Psoas muscle (tissue), 8 donors: ENCODE measurements around the gene FERMT3. TPM values are rescaled to one million over a fixed set of nuclear protein-coding genes. Genes with fewer than 3 reads are reported as not detected.

Experiments
- ATAC-seq, 4 donors: fragments of 200-7000 bp; cut with Tn5 transposase; one replicate each; pipeline ENCODE4 v1.9.1; 2020; ENCODE audit warnings: moderate library complexity in 3 of 4, mild to moderate bottlenecking in 2 of 4
- DNase-seq, 2 donors: peaks; one replicate each; pipeline ENCODE4 v3.0.0-alpha.2; 2020
- H3K27ac ChIP-seq: fragments of 200-600 bp; one replicate; pipeline ENCODE4 v1.8.0; 2022
- H3K27me3 ChIP-seq, 3 donors: fragments of 200-600 bp in 1 of 3; one replicate each; pipeline versions ENCODE4 v1.6.1 to v1.8.0; 2013 to 2022; ENCODE audit warnings: low read length in 2 of 3, mild to moderate bottlenecking in 2 of 3, moderate library complexity in 1 of 3; ENCODE audit not compliant: insufficient read depth in 3 of 3
- H3K36me3 ChIP-seq, 2 donors: fragments of 200-600 bp in 1 of 2; one replicate each; pipeline versions ENCODE4 v1.6.1 to v1.8.0; 2013 to 2022; ENCODE audit warnings: low read depth in 1 of 2, mild to moderate bottlenecking in 1 of 2, moderate library complexity in 1 of 2; ENCODE audit not compliant: insufficient read depth in 1 of 2
- H3K4me1 ChIP-seq: fragments of 200-600 bp; one replicate; pipeline ENCODE4 v1.8.0; 2022
- H3K4me3 ChIP-seq: fragments of 200-600 bp; one replicate; pipeline ENCODE4 v1.8.0; 2022; ENCODE audit warnings: mild to moderate bottlenecking
- H3K9me3 ChIP-seq: fragments of 200-600 bp; one replicate; pipeline ENCODE4 v1.8.0; 2022
- WGBS, 3 donors: extraction: QIAGEN DNeasy Blood & Tissue Kit; methylation state at CpG; one replicate each; pipeline versions ENCODE4 v1.1.6 to v1.1.7; 2013; 5-methylcytosine and 5-hydroxymethylcytosine counted together
- intact Hi-C, 2 donors: fragments of 100-400 bp; cut with DNase I; formaldehyde crosslinking; loops; one replicate each; pipeline versions ENCODE4 v1.11.0 to v1.14.2; 2022
- polyA plus RNA-seq, 3 donors: library from polyadenylated mRNA; stranded (reverse); fragments of 200-250 nt; gene quantifications; one replicate each; pipeline ENCODE4 v1.2.3, GENCODE V29; 2013
- total RNA-seq, 4 donors: library from RNA; stranded (reverse); fragmentation: NEBNext Ultra II Directional in 2 of 4; extraction: Animal tissue kit (Norgen Biotek cat#: 25700) in 2 of 4; gene quantifications; one replicate each; pipeline versions ENCODE4 v1.2.1 to v1.2.4, GENCODE V29; 2021 to 2023
- TF ChIP-seq, protein P1 (sequence below): fragments of 200-600 bp; IDR thresholded peaks from one replicate; pipeline ENCODE4 v1.8.0; 2022; ENCODE audit warnings: antibody characterized with exemption
- donor health status: healthy with polysubstance abuse.
- donor health status: DM: no; HTN: no; CAD: no; lungs with moderate emphysema.
- donor health status: Bipolar disorder and iron deficiency.
- donor health status: healthy.
- donor health status: DM: yes; HTN: yes; CAD: no.
- donor health status: DM: no; HTN: no; CAD: no.
- donor health status: DM: no; HTN: no; CAD: no.
- donor health status: DM: yes; HTN: yes; CAD: no.

FERMT3 gene
- total and polyA plus RNA-seq, 7 donors = 2.5 to 11.7 (median 6.7) TPM

DNA sequence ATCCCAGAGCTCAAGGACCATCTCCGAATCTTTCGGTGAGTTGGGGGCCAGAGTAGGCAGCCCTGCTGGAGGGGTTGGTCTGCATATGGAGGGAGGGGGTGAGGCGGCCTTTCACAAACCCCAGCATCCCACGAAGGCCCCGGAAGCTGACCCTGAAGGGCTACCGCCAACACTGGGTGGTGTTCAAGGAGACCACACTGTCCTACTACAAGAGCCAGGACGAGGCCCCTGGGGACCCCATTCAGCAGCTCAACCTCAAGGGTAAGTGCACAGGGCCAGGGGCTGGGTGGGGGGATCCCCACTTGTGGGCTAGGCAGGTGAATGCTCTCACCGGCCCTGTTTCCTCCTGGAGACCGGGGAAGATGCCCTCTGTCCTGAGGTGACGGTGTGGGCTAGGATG is 13.2 kb downstream of the FERMT3 start:
- no peak overlapping the region for H3K4me3 ChIP-seq
- TF ChIP-seq, protein P1, sequence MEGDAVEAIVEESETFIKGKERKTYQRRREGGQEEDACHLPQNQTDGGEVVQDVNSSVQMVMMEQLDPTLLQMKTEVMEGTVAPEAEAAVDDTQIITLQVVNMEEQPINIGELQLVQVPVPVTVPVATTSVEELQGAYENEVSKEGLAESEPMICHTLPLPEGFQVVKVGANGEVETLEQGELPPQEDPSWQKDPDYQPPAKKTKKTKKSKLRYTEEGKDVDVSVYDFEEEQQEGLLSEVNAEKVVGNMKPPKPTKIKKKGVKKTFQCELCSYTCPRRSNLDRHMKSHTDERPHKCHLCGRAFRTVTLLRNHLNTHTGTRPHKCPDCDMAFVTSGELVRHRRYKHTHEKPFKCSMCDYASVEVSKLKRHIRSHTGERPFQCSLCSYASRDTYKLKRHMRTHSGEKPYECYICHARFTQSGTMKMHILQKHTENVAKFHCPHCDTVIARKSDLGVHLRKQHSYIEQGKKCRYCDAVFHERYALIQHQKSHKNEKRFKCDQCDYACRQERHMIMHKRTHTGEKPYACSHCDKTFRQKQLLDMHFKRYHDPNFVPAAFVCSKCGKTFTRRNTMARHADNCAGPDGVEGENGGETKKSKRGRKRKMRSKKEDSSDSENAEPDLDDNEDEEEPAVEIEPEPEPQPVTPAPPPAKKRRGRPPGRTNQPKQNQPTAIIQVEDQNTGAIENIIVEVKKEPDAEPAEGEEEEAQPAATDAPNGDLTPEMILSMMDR = no peak
- no peaks in the 10 kb centered on the region for H3K9me3 ChIP-seq
- intact Hi-C loops = no loop called here
- H3K27me3 ChIP-seq = no peaks in the 10 kb centered on the region
- DNase-seq (no peak), ATAC-seq (no peak)
- 94 to 98% (median 95%) methylated on average over 10 of the region's 10 CpGs for WGBS, 3 donors
- peaks cover 17% of the 10 kb centered on the region for H3K4me1 ChIP-seq
- no peak overlapping the region for H3K27ac ChIP-seq
- peaks cover 0 to 34% of the 10 kb centered on the region in 2 donors for H3K36me3 ChIP-seq

DNA sequence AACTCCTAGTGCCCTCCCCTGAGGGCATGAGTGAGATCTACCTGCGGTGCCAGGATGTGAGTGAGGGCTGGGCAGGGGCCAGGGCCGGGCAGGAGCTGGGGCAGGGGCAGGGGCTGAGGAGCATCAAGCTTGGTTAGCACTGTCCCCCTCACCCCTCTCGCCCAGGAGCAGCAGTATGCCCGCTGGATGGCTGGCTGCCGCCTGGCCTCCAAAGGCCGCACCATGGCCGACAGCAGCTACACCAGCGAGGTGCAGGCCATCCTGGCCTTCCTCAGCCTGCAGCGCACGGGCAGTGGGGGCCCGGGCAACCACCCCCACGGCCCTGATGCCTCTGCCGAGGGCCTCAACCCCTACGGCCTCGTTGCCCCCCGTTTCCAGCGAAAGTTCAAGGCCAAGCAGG is 13.8 kb downstream of the FERMT3 start:
- whole genome bisulfite sequencing, 3 donors = 89 to 91% (median 91%) methylated on average over 17 of the region's 17 CpGs
- ATAC-seq (no peak), DNase-seq (no peak)
- Histone ChIP-seq H3K4me1 (peaks cover 21% of the 10 kb centered on the region), H3K4me3 (no peak overlapping the region), H3K27ac (no peak overlapping the region), H3K9me3 (no peaks in the 10 kb centered on the region), H3K36me3 (peaks cover 0 to 34% of the 10 kb centered on the region in 2 donors), H3K27me3 (no peaks in the 10 kb centered on the region)
- intact Hi-C loops = no loop called here
- TF ChIP-seq, protein P1 = no peak

DNA sequence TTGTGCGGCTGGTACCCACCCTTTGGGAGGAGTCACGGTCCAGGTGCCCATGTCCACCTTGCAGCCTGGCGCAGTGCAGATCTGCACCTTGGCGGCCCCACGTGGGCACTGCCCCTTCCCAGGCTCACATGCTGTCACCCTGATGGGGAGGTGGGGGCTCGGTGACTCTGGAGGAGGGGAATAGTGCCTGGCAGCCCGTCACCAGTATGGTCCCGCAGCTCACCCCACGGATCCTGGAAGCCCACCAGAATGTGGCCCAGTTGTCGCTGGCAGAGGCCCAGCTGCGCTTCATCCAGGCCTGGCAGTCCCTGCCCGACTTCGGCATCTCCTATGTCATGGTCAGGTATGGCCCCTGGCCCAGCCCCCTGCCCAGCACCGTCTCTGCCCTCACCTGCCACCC is 14.3 kb downstream of the FERMT3 start:
- Histone ChIP-seq H3K27ac (no peak overlapping the region), H3K27me3 (no peaks in the 10 kb centered on the region), H3K36me3 (peaks cover 0 to 34% of the 10 kb centered on the region in 2 donors), H3K9me3 (no peaks in the 10 kb centered on the region), H3K4me3 (no peak overlapping the region), H3K4me1 (peaks cover 24% of the 10 kb centered on the region)
- DNase-seq (no peak), ATAC-seq (no peak)
- TF ChIP-seq, protein P1 = no peak
- intact Hi-C loops = no loop called here
- WGBS, 3 donors = 57 to 77% (median 58%) methylated on average over 11 to 14 of the region's 14 CpGs

DNA sequence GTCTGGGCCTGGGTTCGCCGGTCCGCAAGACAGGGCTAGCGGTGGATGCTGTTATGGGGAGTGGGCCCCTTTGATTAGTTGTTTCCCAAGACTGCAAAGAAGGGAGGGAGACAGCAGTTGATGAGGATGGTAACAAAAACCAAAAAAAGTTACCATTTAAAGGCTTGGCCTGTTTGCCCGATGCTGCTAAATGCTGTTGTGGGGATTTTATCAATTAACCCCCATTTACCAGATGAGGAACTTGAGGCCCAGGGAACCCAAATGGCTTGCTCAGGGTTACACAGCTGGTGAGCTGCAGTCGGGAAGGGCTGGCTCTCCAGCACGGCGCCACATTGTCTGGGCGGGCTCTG is 16.1 kb downstream of the FERMT3 start:
- no peak overlapping the region for H3K4me3 ChIP-seq
- peaks cover 35% of the 10 kb centered on the region for H3K4me1 ChIP-seq
- peak overlapping the region; percentile 77 for H3K27ac ChIP-seq
- peaks cover 0 to 34% of the 10 kb centered on the region in 2 donors for H3K36me3 ChIP-seq
- H3K27me3 ChIP-seq = no peaks in the 10 kb centered on the region
- ATAC-seq (no peak), DNase-seq (no peak)
- H3K9me3 ChIP-seq = no peaks in the 10 kb centered on the region
- 58 to 67% (median 59%) methylated on average over 9 of the region's 9 CpGs for WGBS, 3 donors
- intact Hi-C loops = no loop called here
- TF ChIP-seq, protein P1 = no peak

DNA sequence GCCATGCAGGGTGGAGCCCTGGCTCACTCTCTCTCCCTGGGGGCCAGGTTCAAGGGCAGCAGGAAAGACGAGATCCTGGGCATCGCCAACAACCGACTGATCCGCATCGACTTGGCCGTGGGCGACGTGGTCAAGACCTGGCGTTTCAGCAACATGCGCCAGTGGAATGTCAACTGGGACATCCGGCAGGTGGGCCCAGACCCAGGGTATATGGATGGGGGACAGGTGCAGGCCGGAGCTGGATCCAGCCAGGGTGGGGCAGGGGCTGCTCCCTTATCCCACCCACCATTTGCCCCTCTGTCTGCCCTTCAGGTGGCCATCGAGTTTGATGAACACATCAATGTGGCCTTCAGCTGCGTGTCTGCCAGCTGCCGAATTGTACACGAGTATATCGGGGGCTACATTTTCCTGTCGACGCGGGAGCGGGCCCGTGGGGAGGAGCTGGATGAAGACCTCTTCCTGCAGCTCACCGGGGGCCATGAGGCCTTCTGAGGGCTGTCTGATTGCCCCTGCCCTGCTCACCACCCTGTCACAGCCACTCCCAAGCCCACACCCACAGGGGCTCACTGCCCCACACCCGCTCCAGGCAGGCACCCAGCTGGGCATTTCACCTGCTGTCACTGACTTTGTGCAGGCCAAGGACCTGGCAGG is 16.6 kb downstream of the FERMT3 start:
- intact Hi-C loops = no loop called here
- Histone ChIP-seq H3K27me3 (no peaks in the 10 kb centered on the region), H3K27ac (peak overlapping the region; percentile 77), H3K36me3 (peaks cover 0 to 34% of the 10 kb centered on the region in 2 donors), H3K4me1 (peaks cover 40% of the 10 kb centered on the region), H3K9me3 (no peaks in the 10 kb centered on the region), H3K4me3 (no peak overlapping the region)
- WGBS, 3 donors = 31 to 44% (median 37%) methylated on average over 24 of the region's 24 CpGs
- TF ChIP-seq, protein P1 = no peak
- ATAC-seq (peak in 2 of 4 donors; percentile 14 to 36), DNase-seq (peak; percentile 50 to 68)
